HCT116 (cell line): ENCODE data around the gene ATP6V1B1. TPM values are rescaled to one million over a fixed set of nuclear protein-coding genes. Genes with fewer than 3 reads are reported as not detected.
A peak's percentile ranks its signal among the peaks of the same experiment; 100 is the strongest.

Source experiments
- ATAC-seq: fragments of 200-7000 bp; cut with Tn5 transposase; 2 replicates; pipeline ENCODE4 v1.9.1; 2020; ENCODE audit warnings: mild to moderate bottlenecking, moderate library complexity
- BruUV-seq: library from RNA; stranded (reverse); fragments of 400-500 nt; replicated peaks from 2 replicates; lab custom pipeline; 2021; lab: Mats Ljungman, UMichigan
- CTCF ChIA-PET: fragments of 300-600 bp; sonication (Branson Sonifier 250); formaldehyde crosslinking; loops from one replicate; lab custom pipeline; 2021; ENCODE audit warnings: antibody characterized with exemption; lab: Charles Lee
- POLR2A ChIA-PET: fragments of 300-600, 350-600 bp; sonication (Branson Sonifier 250); formaldehyde crosslinking; loops from one replicate; lab custom pipeline; 2021; ENCODE audit warnings: antibody characterized with exemption; lab: Charles Lee
- RAD21 ChIA-PET, 2 experiments: fragments of 300-600 bp; sonication (Branson Sonifier 250); formaldehyde crosslinking; loops; one replicate each; lab custom pipeline; 2023; ENCODE audit warnings: low total read pairs in 2 of 2; ENCODE audit not compliant: uncharacterized antibody in 2 of 2, unreplicated experiment in 2 of 2, low non-redundant PET in 1 of 2; lab: Charles Lee
- DNase-seq: peaks from one replicate; pipeline ENCODE4 v3.0.0-alpha.2; 2010; ENCODE audit warnings: low read depth, low spot score
- H2AFZ ChIP-seq: fragments of 200-600 bp; shearing (Covaris generic), sonication (generic); 2 replicates; pipeline ENCODE4 v1.6.1; 2017; ENCODE audit warnings: low read depth, mixed run types, mixed read lengths, antibody characterized with exemption, low read length; ENCODE audit not compliant: poor library complexity, severe bottlenecking
- H3K27ac ChIP-seq: 2 replicates; pipeline ENCODE4 v1.5.1; 2012; ENCODE audit warnings: low read depth, low read length
- H3K27me3 ChIP-seq: fragments of 200-600 bp; sonication (generic); 2 replicates; pipeline ENCODE4 v1.6.1; 2016; ENCODE audit warnings: mixed run types, low read length, mixed read lengths; ENCODE audit not compliant: insufficient read depth
- H3K36me3 ChIP-seq, 2 experiments: fragments of 200-500 bp in 1 of 2; fragments of 200-600 bp in 1 of 2; sonication (Bioruptor generic) in 1 of 2; sonication (generic) in 1 of 2; 2 replicates each; pipeline versions ENCODE4 v1.5.1 to v1.6.1; 2014 to 2016; ENCODE audit warnings: low read length in 2 of 2, inconsistent platforms in 1 of 2, mixed read lengths in 1 of 2, mixed run types in 1 of 2; ENCODE audit not compliant: insufficient read depth in 2 of 2, control insufficient read depth in 1 of 2
- H3K4me1 ChIP-seq, 2 experiments: fragments of 200-600 bp in 1 of 2; sonication (generic) in 1 of 2; 2 replicates each; pipeline versions ENCODE4 v1.5.1 to v1.6.1; 2012 to 2017; ENCODE audit warnings: low read length in 2 of 2, inconsistent platforms in 1 of 2, mild to moderate bottlenecking in 1 of 2, mixed read lengths in 1 of 2, mixed run types in 1 of 2, moderate library complexity in 1 of 2; ENCODE audit not compliant: insufficient read depth in 2 of 2, control insufficient read depth in 1 of 2
- H3K4me2 ChIP-seq: fragments of 200-600 bp; sonication (generic); 2 replicates; pipeline ENCODE4 v1.6.1; 2017; ENCODE audit warnings: mixed run types, low read length, mixed read lengths
- H3K4me3 ChIP-seq, 2 experiments: fragments of 200-600 bp in 1 of 2; sonication (generic) in 1 of 2; replicated peaks in 1 of 2; 2 replicates each; pipeline ENCODE4 v1.5.1; 2011 to 2016; ENCODE audit warnings: low read length in 2 of 2, control low read depth in 1 of 2, low read depth in 1 of 2, mild to moderate bottlenecking in 1 of 2, mixed read lengths in 1 of 2, mixed run types in 1 of 2
- H3K79me2 ChIP-seq: fragments of 200-600 bp; sonication (generic); 2 replicates; pipeline ENCODE4 v1.6.1; 2017; ENCODE audit warnings: mild to moderate bottlenecking, mixed run types, low read length, moderate library complexity, mixed read lengths; ENCODE audit not compliant: insufficient read depth
- H3K9ac ChIP-seq: fragments of 200-600 bp; sonication (generic); 2 replicates; pipeline ENCODE4 v1.6.1; 2016; ENCODE audit warnings: low read length, mixed read lengths
- H3K9me2 ChIP-seq: fragments of 200-600 bp; sonication (generic), shearing (Covaris generic); 2 replicates; pipeline ENCODE4 v1.6.1; 2017; ENCODE audit warnings: mixed run types, mild to moderate bottlenecking, moderate library complexity; ENCODE audit not compliant: insufficient read depth
- H3K9me3 ChIP-seq, 2 experiments: fragments of 200-500 bp in 1 of 2; fragments of 200-600 bp in 1 of 2; sonication (Bioruptor generic) in 1 of 2; sonication (generic) in 1 of 2; 2 replicates each; pipeline ENCODE4 v1.6.1; 2014 to 2017; ENCODE audit warnings: low read length in 2 of 2, mixed read lengths in 2 of 2, inconsistent platforms in 1 of 2, low read depth in 1 of 2, mild to moderate bottlenecking in 1 of 2, mixed run types in 1 of 2, moderate library complexity in 1 of 2; ENCODE audit not compliant: control insufficient read depth in 1 of 2, insufficient read depth in 1 of 2
- H4K20me1 ChIP-seq: fragments of 200-600 bp; sonication (generic), shearing (Covaris generic); 2 replicates; pipeline ENCODE4 v1.6.1; 2017; ENCODE audit warnings: mixed run types, mild to moderate bottlenecking, moderate library complexity; ENCODE audit not compliant: insufficient read depth
- CEBPB ChIP-seq: IDR thresholded peaks from 2 replicates; pipeline ENCODE4 v1.6.1; 2012; ENCODE audit warnings: low read depth
- EGR1 ChIP-seq: IDR thresholded peaks from 2 replicates; pipeline ENCODE4 v1.6.1; 2012; ENCODE audit warnings: low read depth
- EZH2phosphoT487 ChIP-seq: fragments of 200-600 bp; IDR thresholded peaks from 2 replicates; pipeline ENCODE4 v1.6.1; 2018; ENCODE audit warnings: antibody characterized with exemption, borderline replicate concordance
- FOSL1 ChIP-seq: IDR thresholded peaks from 2 replicates; pipeline ENCODE4 v1.6.1; 2012; ENCODE audit warnings: low read depth
- ZFX ChIP-seq: fragments of 450-650 bp; IDR thresholded peaks from 2 replicates; pipeline ENCODE4 v1.6.1; 2017
- ZNF274 ChIP-seq: fragments of 200-500 bp; sonication (Bioruptor generic); IDR thresholded peaks from 2 replicates; pipeline ENCODE4 v1.6.1; 2014; ENCODE audit warnings: mild to moderate bottlenecking, low read depth, low read length, inconsistent platforms
- intact Hi-C: fragments of 100-400 bp; cut with micrococcal nuclease; formaldehyde crosslinking; loops from 2 replicates; pipeline ENCODE4 v1.10.0; 2022
- total RNA-seq: library from RNA; stranded (reverse); gene quantifications from one replicate; pipeline ENCODE4 v1.2.1, GENCODE V29; 2021; ENCODE audit not compliant: unreplicated experiment
- TF ChIP-seq, protein P1 (sequence below): IDR thresholded peaks from 2 replicates; pipeline ENCODE4 v1.6.1; 2012
- TF ChIP-seq, protein P2 (sequence below): IDR thresholded peaks from 2 replicates; pipeline ENCODE4 v1.6.1; 2011; ENCODE audit warnings: mild to moderate bottlenecking, low read length, moderate library complexity; ENCODE audit not compliant: insufficient replicate concordance; ENCODE audit errors: extremely low read depth

Gene ATP6V1B1
- total RNA-seq, 1 experiment from 2014 or later: 0.74 TPM

DNA sequence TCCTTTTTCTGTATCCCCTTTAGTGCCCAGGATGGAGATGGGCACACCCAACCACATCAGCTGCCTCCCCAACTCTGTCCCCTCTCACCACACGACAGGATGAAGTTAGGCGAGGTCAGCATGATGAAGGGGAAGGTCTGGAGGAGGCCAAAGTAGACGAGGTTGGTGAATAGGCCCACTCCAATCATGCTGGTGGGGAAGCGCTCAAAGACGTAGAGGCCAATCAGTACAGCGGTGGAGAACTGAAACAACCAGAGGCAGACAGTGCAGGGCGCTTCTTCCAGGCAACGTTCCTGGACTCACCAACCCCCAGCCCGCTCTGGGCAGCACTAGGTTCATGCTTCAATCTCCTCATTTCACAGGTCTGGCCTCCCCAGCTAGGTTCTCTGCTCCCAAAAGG lies 56.0 kb downstream of the ATP6V1B1 start:
- no peaks in the 10 kb centered on the region for H3K9me3 ChIP-seq
- ATAC-seq (no peak), DNase-seq (no peak)
- TF ChIP-seq EGR1: no peak
- TF ChIP-seq, protein P1, sequence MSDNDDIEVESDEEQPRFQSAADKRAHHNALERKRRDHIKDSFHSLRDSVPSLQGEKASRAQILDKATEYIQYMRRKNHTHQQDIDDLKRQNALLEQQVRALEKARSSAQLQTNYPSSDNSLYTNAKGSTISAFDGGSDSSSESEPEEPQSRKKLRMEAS: no peak
- no peak overlapping the region for H3K9ac ChIP-seq
- POLR2A ChIA-PET: no interaction called here
- H2AFZ ChIP-seq: no peak overlapping the region
- peaks cover 13 to 22% of the 10 kb centered on the region in 2 experiments; a peak in 3 of 4 replicates for H3K4me1 ChIP-seq
- no peak overlapping the region for H3K4me3 ChIP-seq
- CTCF ChIA-PET: interaction anchor here (1.1 kb wide), 1 partner anchor 10 kb away, joined by 3 read pairs; no protein-coding TSS in a partner anchor
- RAD21 ChIA-PET: no interaction called here
- peaks cover 20 to 27% of the 10 kb centered on the region in 2 experiments; a peak in 3 of 4 replicates for H3K36me3 ChIP-seq
- H3K79me2 ChIP-seq: peaks cover 24% of the 10 kb centered on the region
- H3K4me2 ChIP-seq: no peak overlapping the region
- no peaks in the 10 kb centered on the region for H3K27me3 ChIP-seq
- BruUV-seq: no TSS peak
- H3K9me2 ChIP-seq: no peaks in the 10 kb centered on the region
- H3K27ac ChIP-seq: no peak overlapping the region
- intact Hi-C loops: no loop called here
- H4K20me1 ChIP-seq: no peaks in the 10 kb centered on the region

DNA sequence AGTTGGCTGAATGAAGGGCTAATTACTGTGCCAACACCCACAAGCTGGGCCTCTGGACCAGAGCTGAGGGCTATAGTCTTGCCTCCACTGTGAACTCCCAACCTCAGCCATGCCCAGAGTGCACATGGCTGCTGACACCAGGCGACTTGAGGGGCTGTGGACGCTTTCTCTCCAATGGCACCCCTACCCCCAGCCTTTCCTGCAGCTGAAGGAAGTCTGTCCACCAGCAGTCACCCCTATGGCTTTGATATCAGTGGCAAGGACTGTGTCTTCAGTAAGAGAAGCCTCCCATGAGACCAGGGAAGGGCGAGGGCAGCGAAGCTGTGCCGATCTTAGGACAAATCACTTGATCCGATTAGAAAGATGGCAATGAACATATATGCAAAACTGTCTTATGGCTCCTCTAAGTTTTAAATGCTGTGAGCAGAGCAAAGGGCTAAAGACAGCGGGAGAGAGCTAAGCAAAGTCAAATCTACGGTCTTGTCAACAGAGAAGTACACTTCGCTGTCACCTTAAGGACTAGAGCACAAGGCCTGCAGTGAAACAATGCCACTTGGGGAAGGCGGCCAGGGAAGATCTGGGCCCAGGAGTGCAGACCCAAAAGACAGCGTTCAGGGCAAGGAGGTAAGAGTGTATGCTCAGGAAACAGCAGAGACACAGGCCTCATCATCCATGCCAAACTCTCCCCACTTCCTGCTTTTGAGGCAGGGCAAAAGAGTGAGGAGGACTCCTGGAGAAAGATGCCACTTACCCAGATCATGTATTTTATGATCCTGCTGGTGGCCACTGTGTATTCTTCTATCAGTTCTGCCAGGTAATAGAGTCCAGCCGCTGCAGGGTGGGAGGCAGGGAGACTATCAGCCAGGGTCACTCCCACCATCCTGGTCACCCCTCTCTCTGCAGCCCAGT lies 57.5 kb downstream of the ATP6V1B1 start:
- BruUV-seq: TSS peak; percentile 43
- H3K4me3 ChIP-seq: peak overlapping the region; percentile 78 to 95
- TF ChIP-seq CEBPB (no peak), FOSL1 (no peak), ZNF274 (no peak), EZH2phosphoT487 (no peak), ZFX (no peak)
- TF ChIP-seq, protein P2, sequence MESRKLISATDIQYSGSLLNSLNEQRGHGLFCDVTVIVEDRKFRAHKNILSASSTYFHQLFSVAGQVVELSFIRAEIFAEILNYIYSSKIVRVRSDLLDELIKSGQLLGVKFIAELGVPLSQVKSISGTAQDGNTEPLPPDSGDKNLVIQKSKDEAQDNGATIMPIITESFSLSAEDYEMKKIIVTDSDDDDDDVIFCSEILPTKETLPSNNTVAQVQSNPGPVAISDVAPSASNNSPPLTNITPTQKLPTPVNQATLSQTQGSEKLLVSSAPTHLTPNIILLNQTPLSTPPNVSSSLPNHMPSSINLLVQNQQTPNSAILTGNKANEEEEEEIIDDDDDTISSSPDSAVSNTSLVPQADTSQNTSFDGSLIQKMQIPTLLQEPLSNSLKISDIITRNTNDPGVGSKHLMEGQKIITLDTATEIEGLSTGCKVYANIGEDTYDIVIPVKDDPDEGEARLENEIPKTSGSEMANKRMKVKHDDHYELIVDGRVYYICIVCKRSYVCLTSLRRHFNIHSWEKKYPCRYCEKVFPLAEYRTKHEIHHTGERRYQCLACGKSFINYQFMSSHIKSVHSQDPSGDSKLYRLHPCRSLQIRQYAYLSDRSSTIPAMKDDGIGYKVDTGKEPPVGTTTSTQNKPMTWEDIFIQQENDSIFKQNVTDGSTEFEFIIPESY: no peak
- TF ChIP-seq, protein P1: no peak
- DNase-seq (no peak), ATAC-seq (no peak)
- H3K4me1 ChIP-seq: peaks cover 13 to 22% of the 10 kb centered on the region in 2 experiments; a peak in 3 of 4 replicates
- no peaks in the 10 kb centered on the region for H3K9me2 ChIP-seq
- H3K9ac ChIP-seq: peak overlapping the region; percentile 76
- intact Hi-C loops: no loop called here
- H3K79me2 ChIP-seq: peaks cover 24% of the 10 kb centered on the region
- H4K20me1 ChIP-seq: no peaks in the 10 kb centered on the region
- ChIA-PET POLR2A (no interaction called here), RAD21 (no interaction called here), CTCF (no interaction called here)
- no peak overlapping the region for H2AFZ ChIP-seq
- H3K4me2 ChIP-seq: peak overlapping the region; percentile 98
- no peaks in the 10 kb centered on the region for H3K9me3 ChIP-seq
- H3K36me3 ChIP-seq: peaks cover 14 to 27% of the 10 kb centered on the region in 2 experiments; a peak in 3 of 4 replicates
- H3K27me3 ChIP-seq: no peaks in the 10 kb centered on the region
- no peak overlapping the region; the same call in 1 of the 2 replicates for H3K27ac ChIP-seq
